Left lobe of liver (tissue), 2 donors: ENCODE results near the gene TMEM184B. TPM values are rescaled to one million over a fixed set of nuclear protein-coding genes. Genes with fewer than 3 reads are reported as not detected.
A peak's percentile ranks its signal among the peaks of the same experiment; 100 is the strongest.

Source experiments
- ATAC-seq: fragments of 200-7000 bp; cut with Tn5 transposase; one replicate; pipeline ENCODE4 v1.9.1; 2020; ENCODE audit warnings: mild to moderate bottlenecking, moderate library complexity
- DNase-seq: peaks from one replicate; pipeline ENCODE4 v3.0.0-alpha.2; 2020; ENCODE audit warnings: low spot score
- total RNA-seq: library from RNA; stranded (reverse); gene quantifications from one replicate; pipeline ENCODE4 v1.2.1, GENCODE V29; 2021
- donor health status: DM: no; HTN: no; CAD: no; lungs with moderate emphysema.
- donor health status: DM: no; HTN: yes; CAD: no.

The TMEM184B gene
- total RNA-seq, 1 donor from 2014 or later = 11.7 TPM

GRCh38 chr22:38228873-38229740 is 43.7 kb downstream of the TMEM184B start:
- ATAC-seq (no peak), DNase-seq (no peak)

- DNase-seq = no peak
- ATAC-seq = no peak
Observed at GRCh38 chr22:38228326-38228872, 44.4 kb downstream of the TMEM184B start.

- DNase-seq (no peak), ATAC-seq (no peak)
Observed at GRCh38 chr22:38226853-38227649, 45.8 kb downstream of the TMEM184B start.

- DNase-seq (no peak), ATAC-seq (peak; percentile 12)
Observed at GRCh38 chr22:38223289-38223960, 49.4 kb downstream of the TMEM184B start.

GRCh38 chr22:38222797-38223119 is 50.1 kb downstream of the TMEM184B start:
- DNase-seq = no peak

GRCh38 chr22:38221908-38222796 is 50.7 kb downstream of the TMEM184B start:
- ATAC-seq (no peak), DNase-seq (no peak)

More at GRCh38 chr22:38222797-38223119, 50.1 kb downstream of the TMEM184B start:
- ATAC-seq = no peak

- ATAC-seq (no peak), DNase-seq (no peak)
Observed at GRCh38 chr22:38221407-38221806, 51.4 kb downstream of the TMEM184B start.

GRCh38 chr22:38220653-38221386 is 52.0 kb downstream of the TMEM184B start:
- ATAC-seq (no peak), DNase-seq (no peak)

- no peak for DNase-seq
- no peak for ATAC-seq
Observed at GRCh38 chr22:38220163-38220562, 52.6 kb downstream of the TMEM184B start.

GRCh38 chr22:38219632-38220031 is 53.2 kb downstream of the TMEM184B start:
- ATAC-seq (no peak), DNase-seq (no peak)

GRCh38 chr22:38218661-38219622 is 53.9 kb downstream of the TMEM184B start:
- peak; percentile 8 for ATAC-seq
- no peak for DNase-seq

GRCh38 chr22:38215156-38216038 is 57.4 kb downstream of the TMEM184B start:
- ATAC-seq (no peak), DNase-seq (no peak)

- peak; percentile 88 for DNase-seq
- ATAC-seq = peak; percentile 94
Observed at GRCh38 chr22:38214302-38215056, 58.3 kb downstream of the TMEM184B start.

GRCh38 chr22:38213990-38214301 is 58.9 kb downstream of the TMEM184B start:
- DNase-seq = peak; percentile 80
- ATAC-seq = peak; percentile 73

- DNase-seq = no peak
- ATAC-seq = peak; percentile 33
Observed at GRCh38 chr22:38213319-38213989, 59.4 kb downstream of the TMEM184B start.

GRCh38 chr22:38212442-38212841 is 60.4 kb downstream of the TMEM184B start:
- DNase-seq (no peak), ATAC-seq (no peak)
